Thoracic aorta (tissue), 2 donors: ENCODE measurements around the gene CELF2. TPM values are rescaled to one million over a fixed set of nuclear protein-coding genes. Genes with fewer than 3 reads are reported as not detected.

Experiments
- ATAC-seq: fragments of 150-250 bp; one replicate; pipeline ENCODE4 v1.8.0; 2017; ENCODE audit warnings: low read depth; ENCODE audit not compliant: insufficient number of reproducible peaks, low FRiP score
- DNase-seq: peaks from one replicate; pipeline ENCODE4 v3.0.0-alpha.2; 2020; ENCODE audit warnings: low spot score
- H3K27ac ChIP-seq, 2 donors: fragments of 200-600 bp; sonication (generic); 1 replicate in 1 of 2; 2 replicates in 1 of 2; pipeline ENCODE4 v1.5.1; 2016; ENCODE audit warnings: mild to moderate bottlenecking in 2 of 2, moderate library complexity in 2 of 2
- H3K27me3 ChIP-seq: fragments of 200-600 bp; sonication (generic); replicated peaks from 2 replicates; pipeline ENCODE4 v1.6.0; 2016; ENCODE audit warnings: mild to moderate bottlenecking; ENCODE audit not compliant: insufficient read depth
- H3K36me3 ChIP-seq: fragments of 200-600 bp; sonication (generic); one replicate; pipeline ENCODE4 v1.5.1; 2016
- H3K4me1 ChIP-seq, 2 donors: fragments of 200-600 bp; sonication (generic); 1 replicate in 1 of 2; 2 replicates in 1 of 2; pipeline versions ENCODE4 v1.5.1 to v1.6.0; 2016; ENCODE audit warnings: low read depth in 2 of 2, mild to moderate bottlenecking in 1 of 2; ENCODE audit not compliant: control insufficient read depth in 1 of 2
- H3K4me3 ChIP-seq: fragments of 200-600 bp; sonication (generic); 2 replicates; pipeline ENCODE4 v1.5.1; 2016; ENCODE audit warnings: mild to moderate bottlenecking
- H3K9me3 ChIP-seq: fragments of 200-600 bp; sonication (generic); 2 replicates; pipeline ENCODE4 v1.5.1; 2016
- total RNA-seq, 2 donors: library from RNA; depleted of rRNA; stranded (reverse); fragments of >200 nt; gene quantifications; one replicate each; pipeline versions ENCODE4 v1.1.0 to v1.2.3, GENCODE V29; 2016
- TF ChIP-seq, protein P1 (sequence below): fragments of 200-600 bp; sonication (generic); IDR thresholded peaks from one replicate; pipeline ENCODE4 v1.5.1; 2019; ENCODE audit warnings: antibody characterized with exemption

CELF2 gene
- total RNA-seq, 2 donors from 2014 or later = 69.0 to 73.5 TPM

GRCh38 chr10:11165591-11166543 lies 148.2 kb downstream of the CELF2 start:
- DNase-seq = no peak
- no peak for ATAC-seq
- no peaks in the 10 kb centered on the region for H3K27me3 ChIP-seq
- no peaks in the 10 kb centered on the region for H3K36me3 ChIP-seq
- peak overlapping the region in 1 of 2 donors; percentile 70 for H3K27ac ChIP-seq
- H3K4me3 ChIP-seq = peak overlapping the region; percentile 89
- TF ChIP-seq, protein P1, sequence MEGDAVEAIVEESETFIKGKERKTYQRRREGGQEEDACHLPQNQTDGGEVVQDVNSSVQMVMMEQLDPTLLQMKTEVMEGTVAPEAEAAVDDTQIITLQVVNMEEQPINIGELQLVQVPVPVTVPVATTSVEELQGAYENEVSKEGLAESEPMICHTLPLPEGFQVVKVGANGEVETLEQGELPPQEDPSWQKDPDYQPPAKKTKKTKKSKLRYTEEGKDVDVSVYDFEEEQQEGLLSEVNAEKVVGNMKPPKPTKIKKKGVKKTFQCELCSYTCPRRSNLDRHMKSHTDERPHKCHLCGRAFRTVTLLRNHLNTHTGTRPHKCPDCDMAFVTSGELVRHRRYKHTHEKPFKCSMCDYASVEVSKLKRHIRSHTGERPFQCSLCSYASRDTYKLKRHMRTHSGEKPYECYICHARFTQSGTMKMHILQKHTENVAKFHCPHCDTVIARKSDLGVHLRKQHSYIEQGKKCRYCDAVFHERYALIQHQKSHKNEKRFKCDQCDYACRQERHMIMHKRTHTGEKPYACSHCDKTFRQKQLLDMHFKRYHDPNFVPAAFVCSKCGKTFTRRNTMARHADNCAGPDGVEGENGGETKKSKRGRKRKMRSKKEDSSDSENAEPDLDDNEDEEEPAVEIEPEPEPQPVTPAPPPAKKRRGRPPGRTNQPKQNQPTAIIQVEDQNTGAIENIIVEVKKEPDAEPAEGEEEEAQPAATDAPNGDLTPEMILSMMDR = peak; percentile 38
- peaks cover 0 to 22% of the 10 kb centered on the region in 2 donors for H3K4me1 ChIP-seq
- H3K9me3 ChIP-seq = no peaks in the 10 kb centered on the region

GRCh38 chr10:11166550-11166949 lies 148.9 kb downstream of the CELF2 start:
- peak overlapping the region in 1 of 2 donors; percentile 70 for H3K27ac ChIP-seq
- no peak for ATAC-seq

DNA sequence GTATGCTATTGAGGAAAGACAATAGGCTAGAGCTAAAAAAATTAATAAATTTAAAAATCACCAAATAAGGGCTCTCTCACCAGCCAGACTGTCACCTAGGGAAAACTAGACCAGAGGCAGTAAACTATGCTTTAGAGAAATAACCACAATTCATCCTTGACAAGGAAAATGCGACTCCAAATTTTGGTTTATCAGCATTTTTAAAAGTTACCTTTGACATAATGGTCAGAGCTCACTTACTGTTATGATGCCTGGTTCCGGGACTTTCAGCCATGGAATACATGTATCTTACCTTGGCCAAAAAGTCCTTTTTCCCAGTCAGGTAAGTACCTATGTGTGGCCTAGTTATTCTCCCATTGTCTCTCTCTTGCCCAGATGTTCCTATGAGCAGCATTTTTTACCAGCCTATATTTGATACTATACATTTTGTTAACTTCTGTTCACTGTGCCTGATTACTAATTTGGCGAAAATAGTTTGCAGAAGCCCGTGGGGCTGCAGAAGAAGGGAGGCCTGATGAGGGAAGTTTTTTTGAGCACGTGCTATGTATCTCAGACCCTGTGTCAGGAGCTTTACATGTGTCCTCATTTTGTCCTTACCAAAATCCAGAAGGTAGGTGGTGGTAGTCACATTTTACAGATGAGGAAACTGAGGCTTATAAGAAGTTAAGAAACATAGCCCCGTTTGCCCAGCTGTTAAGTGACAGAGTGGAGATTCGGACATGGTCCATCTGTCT lies 149.7 kb downstream of the CELF2 start:
- Histone ChIP-seq H3K4me1 (peaks cover 0 to 22% of the 10 kb centered on the region in 2 donors), H3K36me3 (no peaks in the 10 kb centered on the region), H3K27ac (no peak overlapping the region), H3K27me3 (no peaks in the 10 kb centered on the region), H3K4me3 (peak overlapping the region; percentile 89), H3K9me3 (no peaks in the 10 kb centered on the region)
- TF ChIP-seq, protein P1 = no peak
- DNase-seq (no peak), ATAC-seq (no peak)

More at GRCh38 chr10:11166550-11166949, 148.9 kb downstream of the CELF2 start:
- Histone ChIP-seq H3K4me3 (peak overlapping the region; percentile 89), H3K4me1 (peaks cover 0 to 22% of the 10 kb centered on the region in 2 donors), H3K36me3 (no peaks in the 10 kb centered on the region), H3K27me3 (no peaks in the 10 kb centered on the region), H3K9me3 (no peaks in the 10 kb centered on the region)
- TF ChIP-seq, protein P1 = no peak
- DNase-seq = no peak

GRCh38 chr10:11168423-11169090 lies 150.9 kb downstream of the CELF2 start:
- DNase-seq (no peak), ATAC-seq (no peak)
- peak overlapping the region; percentile 89 for H3K4me3 ChIP-seq
- no peaks in the 10 kb centered on the region for H3K36me3 ChIP-seq
- no peak overlapping the region for H3K27ac ChIP-seq
- peaks cover 0 to 22% of the 10 kb centered on the region in 2 donors for H3K4me1 ChIP-seq
- TF ChIP-seq, protein P1 = no peak
- H3K27me3 ChIP-seq = no peaks in the 10 kb centered on the region
- no peaks in the 10 kb centered on the region for H3K9me3 ChIP-seq
